Keratinocyte (primary cell): ENCODE measurements around the gene TMEM163. TPM values are rescaled to one million over a fixed set of nuclear protein-coding genes. Genes with fewer than 3 reads are reported as not detected.

Source experiments
- DNase-seq: peaks from one replicate; pipeline ENCODE4 v3.0.0-alpha.2; 2011; ENCODE audit warnings: low read depth, missing footprints, low spot score
- FAIRE-seq: peaks from 2 replicates; lab custom pipeline; 2011; peaks lifted over from hg19 to GRCh38; lab: Jason Lieb, UNC
- H2AFZ ChIP-seq: 2 replicates; pipeline ENCODE4 v1.6.0; 2012; ENCODE audit warnings: low read length, control low read depth, inconsistent platforms; ENCODE audit not compliant: control insufficient read depth
- H3K27ac ChIP-seq: 2 replicates; pipeline ENCODE4 v1.5.1; 2011; ENCODE audit warnings: low read length; ENCODE audit not compliant: control insufficient read depth, insufficient read depth
- H3K27me3 ChIP-seq: 3 replicates; pipeline ENCODE4 v1.6.0; 2011; ENCODE audit warnings: low read length; ENCODE audit not compliant: control insufficient read depth, insufficient read depth; ENCODE audit errors: extremely low read depth
- H3K36me3 ChIP-seq, 2 experiments: 2 replicates in 1 of 2; 3 replicates in 1 of 2; pipeline ENCODE4 v1.5.1; 2011; ENCODE audit warnings: low read length in 2 of 2, mild to moderate bottlenecking in 1 of 2; ENCODE audit not compliant: control insufficient read depth in 2 of 2, insufficient read depth in 2 of 2; ENCODE audit errors: extremely low read depth in 1 of 2
- H3K4me1 ChIP-seq: 3 replicates; pipeline ENCODE4 v1.5.1; 2011; ENCODE audit warnings: low read length; ENCODE audit not compliant: control insufficient read depth, insufficient read depth; ENCODE audit errors: extremely low read depth
- H3K4me2 ChIP-seq: 3 replicates; pipeline ENCODE4 v1.6.0; 2011; ENCODE audit warnings: low read depth, low read length; ENCODE audit not compliant: control insufficient read depth, insufficient read depth; ENCODE audit errors: extremely low read depth
- H3K4me3 ChIP-seq, 3 experiments: fragments of 200-600 bp in 1 of 3; sonication (generic) in 1 of 3; 2 replicates in 2 of 3; 3 replicates in 1 of 3; pipeline ENCODE4 v1.5.1; 2011 to 2016; ENCODE audit warnings: low read length in 3 of 3, mild to moderate bottlenecking in 3 of 3, control low read depth in 2 of 3, inconsistent platforms in 1 of 3, low read depth in 1 of 3, mixed read lengths in 1 of 3, mixed run types in 1 of 3, moderate library complexity in 1 of 3; ENCODE audit not compliant: control insufficient read depth in 2 of 3, insufficient read depth in 2 of 3; ENCODE audit errors: extremely low read depth in 1 of 3
- H3K79me2 ChIP-seq: 2 replicates; pipeline ENCODE4 v1.6.0; 2012; ENCODE audit warnings: low read length; ENCODE audit not compliant: control insufficient read depth, insufficient read depth
- H3K9ac ChIP-seq: 3 replicates; pipeline ENCODE4 v1.6.0; 2011; ENCODE audit warnings: low read length; ENCODE audit not compliant: control insufficient read depth, insufficient read depth; ENCODE audit errors: extremely low read depth
- H3K9me1 ChIP-seq: 3 replicates; pipeline ENCODE4 v1.6.0; 2011; ENCODE audit warnings: low read length; ENCODE audit not compliant: control insufficient read depth, insufficient read depth; ENCODE audit errors: extremely low read depth
- H3K9me3 ChIP-seq: 2 replicates; pipeline ENCODE4 v1.5.1; 2012; ENCODE audit warnings: low read depth, low read length; ENCODE audit not compliant: control insufficient read depth
- H4K20me1 ChIP-seq: 3 replicates; pipeline ENCODE4 v1.6.0; 2011; ENCODE audit warnings: low read length; ENCODE audit not compliant: control insufficient read depth, insufficient read depth; ENCODE audit errors: extremely low read depth
- CTCF ChIP-seq, 3 experiments: IDR thresholded peaks in 1 of 3; conservative IDR thresholded peaks in 1 of 3; optimal IDR thresholded peaks in 1 of 3; 2 replicates in 2 of 3; 3 replicates in 1 of 3; pipeline versions ENCODE3 to v1.5.1; 2011; ENCODE audit warnings: low read length in 3 of 3, mild to moderate bottlenecking in 3 of 3, moderate library complexity in 2 of 3, control low read depth in 1 of 3, inconsistent platforms in 1 of 3; ENCODE audit not compliant: insufficient read depth in 2 of 3; ENCODE audit errors: extremely low read depth in 1 of 3
- EZH2 ChIP-seq: IDR thresholded peaks from one replicate; pipeline ENCODE4 v1.6.1; 2012; ENCODE audit warnings: inconsistent platforms, mild to moderate bottlenecking, low read length, moderate library complexity
- dilution Hi-C: fragments of 300-500 bp; cut with MboI; formaldehyde crosslinking; loops from one replicate; pipeline ENCODE4 v1.7.0; 2020; ENCODE audit warnings: low sequenced_read_pairs; ENCODE audit not compliant: extremely low pct_ligation_motif_present
- polyA plus RNA-seq, 5 experiments: library from polyadenylated mRNA; depleted of rRNA in 3 of 5; stranded (reverse) in 3 of 5; stranded (forward) in 1 of 5; unstranded in 1 of 5; fragments of >200 nt; gene quantifications; 1 replicate in 1 of 5; 2 replicates in 3 of 5; 3 replicates in 1 of 5; pipeline versions ENCODE4 v1.2.1 to v1.2.3, GENCODE V29; 2011 to 2012; ENCODE audit warnings: missing spikeins in 2 of 5, low read depth in 1 of 5, low replicate concordance in 1 of 5

Gene TMEM163
- polyA plus RNA-seq, 1 donor (not counting 4 experiments of a cell fraction or from before 2014, with no cell fraction given): not detected

GRCh38 chr2:134639265-134639664, 79.5 kb downstream of the TMEM163 start:
- Histone ChIP-seq H2AFZ (no peak overlapping the region), H3K9ac (no peak overlapping the region), H3K4me2 (no peak overlapping the region), H3K9me3 (no peaks in the 10 kb centered on the region), H3K27me3 (peaks cover 4% of the 10 kb centered on the region), H4K20me1 (no peaks in the 10 kb centered on the region), H3K9me1 (no peaks in the 10 kb centered on the region), H3K4me1 (no peaks in the 10 kb centered on the region), H3K27ac (no peak overlapping the region), H3K36me3 (no peaks in the 10 kb centered on the region), H3K79me2 (no peaks in the 10 kb centered on the region), H3K4me3 (no peak overlapping the region)
- dilution Hi-C loops: no loop called here
- FAIRE-seq: no peak
- TF ChIP-seq EZH2 (no peak), CTCF (optimal IDR thresholded peaks at IDR 0.05 in 1 of 3, IDR thresholded peaks at IDR 0.05 in 1 of 3, conservative IDR thresholded peaks at IDR 0.05 in 1 of 3; ENCODE audit: extremely low read depth in 1 of 3, insufficient read depth in 2 of 3, low read length in 3 of 3) (no peak)
- no peak for DNase-seq

DNA sequence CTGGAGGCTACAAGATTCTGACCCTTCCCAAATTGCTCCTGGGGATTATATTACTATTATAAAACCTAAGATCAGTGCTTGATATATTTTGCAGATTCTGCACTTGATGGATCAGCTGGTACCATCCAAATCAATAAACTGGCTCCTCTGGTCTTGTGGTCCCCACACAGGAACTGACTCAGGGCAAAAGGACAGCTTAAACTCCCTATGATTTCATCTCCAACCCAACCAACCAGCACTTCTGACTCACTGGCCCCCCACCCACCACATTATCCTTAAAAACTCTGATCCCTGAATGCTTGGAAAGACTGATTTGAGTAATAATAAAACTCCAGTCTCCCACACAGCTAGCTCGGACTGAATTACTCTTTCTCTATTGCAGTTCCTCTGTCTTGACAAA, 82.1 kb downstream of the TMEM163 start:
- no peak overlapping the region for H3K4me3 ChIP-seq
- H3K79me2 ChIP-seq: no peaks in the 10 kb centered on the region
- H3K27me3 ChIP-seq: peaks cover 4% of the 10 kb centered on the region
- dilution Hi-C loops: no loop called here
- H2AFZ ChIP-seq: no peak overlapping the region
- DNase-seq (no peak), FAIRE-seq (no peak)
- no peak overlapping the region for H3K27ac ChIP-seq
- no peak overlapping the region for H3K9ac ChIP-seq
- no peaks in the 10 kb centered on the region for H3K9me3 ChIP-seq
- no peaks in the 10 kb centered on the region for H3K9me1 ChIP-seq
- TF ChIP-seq CTCF (optimal IDR thresholded peaks at IDR 0.05 in 1 of 3, IDR thresholded peaks at IDR 0.05 in 1 of 3, conservative IDR thresholded peaks at IDR 0.05 in 1 of 3; ENCODE audit: extremely low read depth in 1 of 3, insufficient read depth in 2 of 3, low read length in 3 of 3) (no peak), EZH2 (no peak)
- H3K4me1 ChIP-seq: no peaks in the 10 kb centered on the region
- H4K20me1 ChIP-seq: no peaks in the 10 kb centered on the region
- H3K36me3 ChIP-seq: no peaks in the 10 kb centered on the region
- no peak overlapping the region for H3K4me2 ChIP-seq
